ENCODE data around the gene SNHG17.
A peak's percentile ranks its signal among the peaks of the same experiment; 100 is the strongest.
"Not testable (repeated sequence)": the region's sequence is repeated elsewhere in the genome, so short reads cannot be mapped to it uniquely, and the experiment has no call there.

Gene SNHG17

GRCh38 chr20:38447251-38447661, 12.1 kb upstream of the SNHG17 start:
- DNase-seq, result no peak

GRCh38 chr20:38446441-38447209, 11.5 kb upstream of the SNHG17 start:
- DNase-seq, result peak; percentile 94

- DNase-seq, result no peak
Observed at GRCh38 chr20:38445901-38446425, 10.8 kb upstream of the SNHG17 start.

- DNase-seq, result no peak
Observed at GRCh38 chr20:38445381-38445796, 10.3 kb upstream of the SNHG17 start.

GRCh38 chr20:38441916-38442315, 6.8 kb upstream of the SNHG17 start:
- no peak for DNase-seq

GRCh38 chr20:38441110-38441509, 6.0 kb upstream of the SNHG17 start:
- DNase-seq, result not testable (repeated sequence)

GRCh38 chr20:38437796-38438195, 2.7 kb upstream of the SNHG17 start:
- no peak for DNase-seq

- DNase-seq, result peak; percentile 69
Observed at GRCh38 chr20:38435555-38435939, 419 bp upstream of the SNHG17 start.

- DNase-seq, result peak; percentile 8
Observed at GRCh38 chr20:38434301-38434741, 807 bp downstream of the SNHG17 start.

- no peak for DNase-seq
Observed at GRCh38 chr20:38433304-38433972, 1.7 kb downstream of the SNHG17 start.

- not testable (repeated sequence) for DNase-seq
Observed at GRCh38 chr20:38432870-38433269, 2.3 kb downstream of the SNHG17 start.

- no peak for DNase-seq
Observed at GRCh38 chr20:38432292-38432691, 2.8 kb downstream of the SNHG17 start.

- no peak for DNase-seq
Observed at GRCh38 chr20:38430679-38431325, 4.3 kb downstream of the SNHG17 start.

- DNase-seq, result no peak
Observed at GRCh38 chr20:38429301-38429700, 5.8 kb downstream of the SNHG17 start.

GRCh38 chr20:38428800-38429199, 6.3 kb downstream of the SNHG17 start:
- DNase-seq, result no peak

- no peak for DNase-seq
Observed at GRCh38 chr20:38427655-38428023, 7.5 kb downstream of the SNHG17 start.

- peak; percentile 91 for DNase-seq
Observed at GRCh38 chr20:38426006-38426897, 8.9 kb downstream of the SNHG17 start.

GRCh38 chr20:38424401-38424800, 10.7 kb downstream of the SNHG17 start:
- DNase-seq, result no peak

- no peak for DNase-seq
Observed at GRCh38 chr20:38423541-38423940, 11.6 kb downstream of the SNHG17 start.

GRCh38 chr20:38421915-38422314, 13.2 kb downstream of the SNHG17 start:
- DNase-seq, result no peak

- DNase-seq, result no peak
Observed at GRCh38 chr20:38420388-38421085, 14.6 kb downstream of the SNHG17 start.

Data from fibroblast of skin of abdomen (primary cell).